HepG2 (cell line): ENCODE measurements around the gene ZGRF1. TPM values are rescaled to one million over a fixed set of nuclear protein-coding genes. Genes with fewer than 3 reads are reported as not detected.

ENCODE experiments used
- AGO1 ChIP-seq: fragments of 200-400 bp; formaldehyde crosslinking; IDR thresholded peaks from 2 replicates; pipeline ENCODE4 v1.6.1; 2017; ENCODE audit warnings: mild to moderate bottlenecking, low read depth, low read length, moderate library complexity; ENCODE audit not compliant: poor library complexity, severe bottlenecking
- ARID5B ChIP-seq: IDR thresholded peaks from 2 replicates; pipeline ENCODE4 v1.4.0; 2020; ENCODE audit warnings: mild to moderate bottlenecking, missing genetic modification reagents
- CCAR2 ChIP-seq: fragments of 200-400 bp; formaldehyde crosslinking; optimal IDR thresholded peaks from 2 replicates; pipeline ENCODE3; 2018; ENCODE audit warnings: low read depth, mild to moderate bottlenecking, low read length, moderate library complexity
- PRPF4 ChIP-seq: fragments of 200-400 bp; formaldehyde crosslinking; IDR thresholded peaks from 2 replicates; pipeline ENCODE4 v1.6.1; 2016; ENCODE audit warnings: low read length, low read depth; ENCODE audit not compliant: poor library complexity, severe bottlenecking
- SMARCC2 ChIP-seq: fragments of 450-650 bp; IDR thresholded peaks from 2 replicates; pipeline ENCODE4 v1.6.1; 2017; ENCODE audit warnings: antibody characterized with exemption, mild to moderate bottlenecking
- SNAPC5 ChIP-seq: sonication (generic); formaldehyde crosslinking; IDR thresholded peaks from 2 replicates; pipeline ENCODE4 v1.8.1; 2023; ENCODE audit warnings: mild to moderate bottlenecking, missing genetic modification reagents, borderline replicate concordance
- SRSF4 ChIP-seq: fragments of 200-400 bp; formaldehyde crosslinking; IDR thresholded peaks from one replicate; pipeline ENCODE4 v1.6.1; 2018; ENCODE audit warnings: mild to moderate bottlenecking, low read depth, low read length, moderate library complexity; ENCODE audit not compliant: poor library complexity, severe bottlenecking
- ZFP90 ChIP-seq: sonication (generic); formaldehyde crosslinking; IDR thresholded peaks from 2 replicates; pipeline ENCODE4 v1.8.0; 2022; ENCODE audit warnings: missing genetic modification reagents, mild to moderate bottlenecking, inconsistent platforms, borderline replicate concordance
- ZNF318 ChIP-seq: sonication (generic); formaldehyde crosslinking; IDR thresholded peaks from 2 replicates; pipeline ENCODE4 v1.4.0; 2020; ENCODE audit warnings: mild to moderate bottlenecking, missing genetic modification reagents
- ZNF512 ChIP-seq: sonication (generic); formaldehyde crosslinking; IDR thresholded peaks from 2 replicates; pipeline ENCODE4 v1.4.0; 2020; ENCODE audit warnings: mild to moderate bottlenecking, missing genetic modification reagents
- ZNF570 ChIP-seq: sonication (generic); formaldehyde crosslinking; IDR thresholded peaks from 2 replicates; pipeline ENCODE4 v1.4.0; 2020; ENCODE audit warnings: mild to moderate bottlenecking, missing genetic modification reagents, borderline replicate concordance
- ZNF614 ChIP-seq: IDR thresholded peaks from 2 replicates; pipeline ENCODE4 v1.6.1; 2018; ENCODE audit warnings: missing biosample characterization, missing genetic modification reagents, inconsistent platforms, borderline replicate concordance
- polyA plus RNA-seq, 8 experiments: library from polyadenylated mRNA; depleted of rRNA in 3 of 8; stranded (reverse) in 7 of 8; unstranded in 1 of 8; fragments of >200 nt; fragmentation: Illumina TruSeq in 4 of 8; extraction: Trizol in 4 of 8; gene quantifications; 2 replicates each; pipeline versions ENCODE4 v1.2.1 to v1.2.3, GENCODE V29; 2011 to 2016; ENCODE audit warnings: low read depth in 4 of 8, missing spikeins in 1 of 8, mixed read lengths in 1 of 8; ENCODE audit not compliant: insufficient read depth in 1 of 8
- total RNA-seq, 5 experiments: library from RNA; depleted of rRNA; stranded (reverse); fragments of >200 nt; fragmentation: Illumina TruSeq; extraction: Trizol; gene quantifications; 2 replicates each; pipeline ENCODE4 v1.2.3, GENCODE V29; 2016; ENCODE audit warnings: low read depth in 1 of 5

Gene ZGRF1
- total and polyA plus RNA-seq, 2 of the 13 experiments (the other 11 are each of a cell fraction or from before 2014, with no cell fraction given), result 8.6 to 15.9 TPM

GRCh38 chr4:112636688-112637551 is at the start of gene ZGRF1, which contains the start of gene LARP7 (continued):
- TF ChIP-seq ZNF614 (peak; percentile 85; the same call in 1 of the 2 replicates), ZNF570 (CRISPR knock-in tag) (no peak), SRSF4 (no peak), SMARCC2 (no peak), ZNF318 (CRISPR knock-in tag) (no peak), ZFP90 (CRISPR knock-in tag) (peak; percentile 65; the same call in 1 of the 2 replicates), AGO1 (no peak), SNAPC5 (CRISPR knock-in tag) (no peak), ARID5B (CRISPR knock-in tag) (peak; percentile 38; the same call in 1 of the 2 replicates), ZNF512 (CRISPR knock-in tag) (no peak), CCAR2 (no peak), PRPF4 (no peak)
